A549 (cell line): ENCODE results near the gene RPL29.

Experiments used
- CEBPB ChIP-seq, 2 experiments: fragments of >200 bp in 1 of 2; sonication (Bioruptor Twin) in 1 of 2; formaldehyde crosslinking in 1 of 2; IDR thresholded peaks; 2 replicates each; pipeline ENCODE4 v1.6.1; 2012 to 2016
- HDAC2 ChIP-seq: fragments of 200-600 bp; sonication (generic); IDR thresholded peaks from 2 replicates; pipeline ENCODE4 v1.6.1; 2016
- RAD21 ChIP-seq, 2 experiments: fragments of >200 bp in 1 of 2; sonication (Bioruptor Twin) in 1 of 2; formaldehyde crosslinking in 1 of 2; IDR thresholded peaks in 1 of 2; conservative IDR thresholded peaks in 1 of 2; 2 replicates in 1 of 2; 3 replicates in 1 of 2; pipeline ENCODE4 v1.6.1; 2012 to 2018; ENCODE audit warnings: inconsistent platforms in 1 of 2
- RFX5 ChIP-seq: fragments of 450-650 bp; IDR thresholded peaks from 2 replicates; pipeline ENCODE4 v1.7.1; 2014; ENCODE audit warnings: antibody characterized with exemption, mild to moderate bottlenecking, moderate library complexity
- RNF2 ChIP-seq: fragments of 200-600 bp; sonication (generic); IDR thresholded peaks from 2 replicates; pipeline ENCODE4 v1.6.1; 2016; ENCODE audit warnings: low read depth, mild to moderate bottlenecking, antibody characterized with exemption, moderate library complexity, borderline replicate concordance
- SMC3 ChIP-seq: fragments of >200 bp; sonication (Bioruptor Twin); formaldehyde crosslinking; IDR thresholded peaks from 3 replicates; pipeline ENCODE4 v1.6.1; 2018; ENCODE audit warnings: inconsistent platforms
- TF ChIP-seq, protein P1 (sequence below): fragments of >200 bp; sonication (Bioruptor Twin); formaldehyde crosslinking; IDR thresholded peaks from 3 replicates; pipeline ENCODE4 v1.5.1; 2016
- TF ChIP-seq, protein P2 (sequence below): fragments of 150-350 bp; IDR thresholded peaks from 2 replicates; pipeline ENCODE4 v1.6.1; 2014; ENCODE audit warnings: low read depth, mild to moderate bottlenecking, low read length

DNA sequence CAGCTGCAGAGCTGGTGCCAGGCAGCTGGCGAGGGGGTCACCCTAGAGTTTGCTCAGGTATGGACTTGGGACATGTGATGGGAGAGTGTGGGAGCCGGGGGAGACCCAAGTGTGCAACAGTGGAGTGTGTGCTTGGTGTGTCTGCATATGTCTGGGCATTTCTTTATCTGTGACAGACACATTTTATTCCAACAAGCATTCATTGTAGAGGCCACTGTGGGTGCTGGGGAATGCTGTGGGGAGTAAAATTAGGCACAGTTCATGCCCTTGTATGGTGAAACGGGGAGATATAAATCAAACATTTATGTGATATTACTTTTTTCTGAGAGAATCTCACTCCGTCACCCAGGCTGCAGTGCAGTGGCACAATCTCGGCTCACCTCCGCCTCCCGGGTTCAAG is 8.1 kb downstream of the RPL29 start:
- TF ChIP-seq, protein P1, sequence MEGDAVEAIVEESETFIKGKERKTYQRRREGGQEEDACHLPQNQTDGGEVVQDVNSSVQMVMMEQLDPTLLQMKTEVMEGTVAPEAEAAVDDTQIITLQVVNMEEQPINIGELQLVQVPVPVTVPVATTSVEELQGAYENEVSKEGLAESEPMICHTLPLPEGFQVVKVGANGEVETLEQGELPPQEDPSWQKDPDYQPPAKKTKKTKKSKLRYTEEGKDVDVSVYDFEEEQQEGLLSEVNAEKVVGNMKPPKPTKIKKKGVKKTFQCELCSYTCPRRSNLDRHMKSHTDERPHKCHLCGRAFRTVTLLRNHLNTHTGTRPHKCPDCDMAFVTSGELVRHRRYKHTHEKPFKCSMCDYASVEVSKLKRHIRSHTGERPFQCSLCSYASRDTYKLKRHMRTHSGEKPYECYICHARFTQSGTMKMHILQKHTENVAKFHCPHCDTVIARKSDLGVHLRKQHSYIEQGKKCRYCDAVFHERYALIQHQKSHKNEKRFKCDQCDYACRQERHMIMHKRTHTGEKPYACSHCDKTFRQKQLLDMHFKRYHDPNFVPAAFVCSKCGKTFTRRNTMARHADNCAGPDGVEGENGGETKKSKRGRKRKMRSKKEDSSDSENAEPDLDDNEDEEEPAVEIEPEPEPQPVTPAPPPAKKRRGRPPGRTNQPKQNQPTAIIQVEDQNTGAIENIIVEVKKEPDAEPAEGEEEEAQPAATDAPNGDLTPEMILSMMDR: no peak
- no peak for TF ChIP-seq SMC3
- TF ChIP-seq RAD21 (conservative IDR thresholded peaks at IDR 0.05 in 1 of 2, IDR thresholded peaks at IDR 0.05 in 1 of 2): no peak
- TF ChIP-seq, protein P2, sequence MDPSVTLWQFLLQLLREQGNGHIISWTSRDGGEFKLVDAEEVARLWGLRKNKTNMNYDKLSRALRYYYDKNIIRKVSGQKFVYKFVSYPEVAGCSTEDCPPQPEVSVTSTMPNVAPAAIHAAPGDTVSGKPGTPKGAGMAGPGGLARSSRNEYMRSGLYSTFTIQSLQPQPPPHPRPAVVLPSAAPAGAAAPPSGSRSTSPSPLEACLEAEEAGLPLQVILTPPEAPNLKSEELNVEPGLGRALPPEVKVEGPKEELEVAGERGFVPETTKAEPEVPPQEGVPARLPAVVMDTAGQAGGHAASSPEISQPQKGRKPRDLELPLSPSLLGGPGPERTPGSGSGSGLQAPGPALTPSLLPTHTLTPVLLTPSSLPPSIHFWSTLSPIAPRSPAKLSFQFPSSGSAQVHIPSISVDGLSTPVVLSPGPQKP: no peak
- no peak for TF ChIP-seq RNF2
- TF ChIP-seq CEBPB (IDR thresholded peaks at IDR 0.05): no peak
- no peak for TF ChIP-seq HDAC2
- TF ChIP-seq RFX5: no peak
